ENCODE measurements around the gene ASAP2.
"Not testable (repeated sequence)": the region's sequence is repeated elsewhere in the genome, so short reads cannot be mapped to it uniquely, and the experiment has no call there.

The ASAP2 gene

GRCh38 chr2:9255416-9255815 lies 48.8 kb downstream of the ASAP2 start:
- DNase-seq (ENCODE audit: low read depth), result no peak

- DNase-seq (ENCODE audit: low read depth), result no peak
These were observed 49.5 kb downstream of the ASAP2 start for GRCh38 chr2:9256147-9256546.

- no peak for DNase-seq (ENCODE audit: low read depth)
These were observed 50.0 kb downstream of the ASAP2 start for GRCh38 chr2:9256570-9257043.

- DNase-seq (ENCODE audit: low read depth), result no peak
These were observed 51.9 kb downstream of the ASAP2 start for GRCh38 chr2:9258501-9258900.

GRCh38 chr2:9258953-9259399 lies 52.4 kb downstream of the ASAP2 start:
- no peak for DNase-seq (ENCODE audit: low read depth)

- DNase-seq (ENCODE audit: low read depth), result no peak
These were observed 53.9 kb downstream of the ASAP2 start for GRCh38 chr2:9260464-9260918.

- DNase-seq (ENCODE audit: low read depth), result no peak
These were observed 54.7 kb downstream of the ASAP2 start for GRCh38 chr2:9261231-9261883.

GRCh38 chr2:9262671-9263171 lies 56.1 kb downstream of the ASAP2 start:
- DNase-seq (ENCODE audit: low read depth), result no peak

GRCh38 chr2:9263428-9263827 lies 56.8 kb downstream of the ASAP2 start:
- DNase-seq (ENCODE audit: low read depth), result no peak

GRCh38 chr2:9264301-9264700 lies 57.7 kb downstream of the ASAP2 start:
- no peak for DNase-seq (ENCODE audit: low read depth)

GRCh38 chr2:9266711-9267110 lies 60.1 kb downstream of the ASAP2 start:
- DNase-seq (ENCODE audit: low read depth), result no peak

- DNase-seq (ENCODE audit: low read depth), result not testable (repeated sequence)
These were observed 60.7 kb downstream of the ASAP2 start for GRCh38 chr2:9267286-9267685.

GRCh38 chr2:9268301-9269080 lies 61.9 kb downstream of the ASAP2 start:
- no peak for DNase-seq (ENCODE audit: low read depth)

- no peak for DNase-seq (ENCODE audit: low read depth)
These were observed 62.7 kb downstream of the ASAP2 start for GRCh38 chr2:9269295-9269694.

GRCh38 chr2:9269695-9270360 lies 63.2 kb downstream of the ASAP2 start:
- DNase-seq (ENCODE audit: low read depth), result no peak

- DNase-seq (ENCODE audit: low read depth), result no peak
These were observed 64.5 kb downstream of the ASAP2 start for GRCh38 chr2:9271091-9271490.

GRCh38 chr2:9271691-9272090 lies 65.1 kb downstream of the ASAP2 start:
- DNase-seq (ENCODE audit: low read depth), result no peak

- no peak for DNase-seq (ENCODE audit: low read depth)
These were observed 67.0 kb downstream of the ASAP2 start for GRCh38 chr2:9273486-9274130.

GRCh38 chr2:9274701-9275343 lies 68.2 kb downstream of the ASAP2 start:
- no peak for DNase-seq (ENCODE audit: low read depth)

- no peak for DNase-seq (ENCODE audit: low read depth)
These were observed 68.8 kb downstream of the ASAP2 start for GRCh38 chr2:9275399-9275798.

- no peak for DNase-seq (ENCODE audit: low read depth)
These were observed 69.5 kb downstream of the ASAP2 start for GRCh38 chr2:9276074-9276473.

Measured in stimulated activated CD8-positive, alpha-beta memory T cell treated with anti-CD3 and anti-CD28 coated beads, Interleukin-15, amount 100 ng/mL, for 1 hour (primary cell).